Pancreas (tissue), 10 donors: ENCODE measurements around the gene ZNF555. TPM values are rescaled to one million over a fixed set of nuclear protein-coding genes. Genes with fewer than 3 reads are reported as not detected.
A peak's percentile ranks its signal among the peaks of the same experiment; 100 is the strongest.

Experiments used
- ATAC-seq, 4 donors: fragments of 200-7000 bp; cut with Tn5 transposase; one replicate each; pipeline versions ENCODE4 v1.8.0 to v1.9.1; 2020; ENCODE audit warnings: mild to moderate bottlenecking in 4 of 4, moderate library complexity in 4 of 4
- DNase-seq, 6 donors: peaks; one replicate each; pipeline ENCODE4 v3.0.0-alpha.2; 2020
- FAIRE-seq: peaks from 2 replicates; lab custom pipeline; 2012; peaks lifted over from hg19 to GRCh38; lab: Jason Lieb, UNC
- H3K27ac ChIP-seq, 4 donors: fragments of 200-600 bp; sonication (generic); 1 replicate in 3 of 4; 2 replicates in 1 of 4; pipeline versions ENCODE4 v1.5.0 to v1.8.0; 2020
- H3K27me3 ChIP-seq, 4 donors: fragments of 200-600 bp; one replicate each; pipeline ENCODE4 v1.8.0; 2021
- H3K36me3 ChIP-seq, 3 donors: fragments of 200-600 bp; sonication (generic) in 1 of 3; one replicate each; pipeline versions ENCODE4 v1.5.0 to v1.8.0; 2020 to 2021
- H3K4me1 ChIP-seq, 3 donors: fragments of 200-600 bp; one replicate each; pipeline ENCODE4 v1.8.0; 2021
- H3K4me3 ChIP-seq, 4 donors: fragments of 200-600 bp; sonication (generic) in 2 of 4; one replicate each; pipeline versions ENCODE4 v1.5.0 to v1.8.0; 2020 to 2021
- H3K9me3 ChIP-seq, 4 donors: fragments of 200-600 bp; one replicate each; pipeline ENCODE4 v1.8.0; 2021
- CTCF ChIP-seq, 4 donors: fragments of 200-600 bp; sonication (generic) in 3 of 4; IDR thresholded peaks; one replicate each; pipeline versions ENCODE4 v1.5.0 to v1.8.0; 2021; ENCODE audit warnings: antibody characterized with exemption in 4 of 4
- WGBS, 2 donors: extraction: QIAGEN DNeasy Blood & Tissue Kit; methylation state at CpG; one replicate each; pipeline ENCODE4 v1.1.7; 2013; 5-methylcytosine and 5-hydroxymethylcytosine counted together
- intact Hi-C, 3 donors: fragments of 100-400 bp; cut with DNase I; formaldehyde crosslinking; loops; one replicate each; pipeline versions ENCODE4 v1.11.1 to v1.14.2; 2022
- polyA plus RNA-seq, 2 donors: library from polyadenylated mRNA; stranded (reverse); fragments of 200-250 nt; gene quantifications; one replicate each; pipeline ENCODE4 v1.2.3, GENCODE V29; 2013
- total RNA-seq, 6 donors: library from RNA; stranded (reverse); fragmentation: NEBNext Ultra II Directional in 4 of 6; extraction: Animal tissue kit (Norgen Biotek cat#: 25700) in 4 of 6; gene quantifications; one replicate each; pipeline versions ENCODE4 v1.2.1 to v1.2.4, GENCODE V29; 2021 to 2023
- donor health status: healthy with polysubstance abuse.
- donor health status: DM: no; HTN: no; CAD: no; lungs with moderate emphysema.
- donor health status: DM: no; HTN: no; CAD: no.
- donor health status: control.
- donor health status: control.
- donor health status: Bipolar disorder and iron deficiency.
- donor health status: DM: yes; HTN: yes; CAD: no.
- donor health status: DM: no; HTN: no; CAD: no.
- donor health status: DM: no; HTN: no; CAD: no.
- donor health status: DM: yes; HTN: yes; CAD: no.

Gene ZNF555
- total and polyA plus RNA-seq, 8 donors = 0.68 to 6.0 (median 3.3) TPM

GRCh38 chr19:2819540-2820111 lies 21.6 kb upstream of the ZNF555 start, which contains the start of gene ZNF554:
TSS of gene ZNF554 (plus strand) at chr19:2819868. CDS start at chr19:2820072, 204 bp downstream.
- Histone ChIP-seq H3K27ac (peak within 1 kb of the TSS in 2 of 4 donors; percentile 28 to 42), H3K36me3 (no peaks in the 10 kb centered on the region), H3K4me3 (peak within 1 kb of the TSS; percentile 74 to 93 (median 86)), H3K27me3 (no peaks in the 10 kb centered on the region), H3K4me1 (peaks cover 0 to 6% (median 0%) of the 10 kb centered on the region in 3 donors), H3K9me3 (no peaks in the 10 kb centered on the region)
- WGBS, 2 donors = 0% methylated on average over 53 to 64 of the region's 64 CpGs
- ATAC-seq (peak; percentile 97 to 99 (median 99)), DNase-seq (peak; percentile 95 to 100 (median 98)), FAIRE-seq (no peak)
- intact Hi-C loops = no loop called here
- TF ChIP-seq CTCF (IDR thresholded peaks at IDR 0.05) = peak; percentile 86 to 96 (median 92)

- H3K36me3 ChIP-seq = no peaks in the 10 kb centered on the region
- peaks cover 0 to 6% (median 0%) of the 10 kb centered on the region in 3 donors for H3K4me1 ChIP-seq
- no peaks in the 10 kb centered on the region for H3K9me3 ChIP-seq
- peak in 2 of 4 donors; percentile 9 to 18 for ATAC-seq
- intact Hi-C loops = no loop called here
- H3K27ac ChIP-seq = peak overlapping the region in 1 of 4 donors; percentile 42
- H3K4me3 ChIP-seq = peak overlapping the region; percentile 74 to 93 (median 86)
- 0 to 1% methylated on average over 30 to 36 of the region's 36 CpGs for WGBS, 2 donors
- H3K27me3 ChIP-seq = no peaks in the 10 kb centered on the region
- no peak for FAIRE-seq
- DNase-seq = peak in 3 of 6 donors; percentile 45 to 80 (median 64)
- no peak for TF ChIP-seq CTCF (IDR thresholded peaks at IDR 0.05)
Observed at GRCh38 chr19:2820112-2820702, 21.1 kb upstream of the ZNF555 start.

GRCh38 chr19:2822846-2823245 lies 18.4 kb upstream of the ZNF555 start:
- H3K4me1 ChIP-seq = peaks cover 0 to 6% (median 0%) of the 10 kb centered on the region in 3 donors
- intact Hi-C loops = no loop called here
- ATAC-seq (no peak), DNase-seq (no peak), FAIRE-seq (no peak)
- no peak for TF ChIP-seq CTCF (IDR thresholded peaks at IDR 0.05)
- 94 to 96% methylated on average over 5 of the region's 5 CpGs for WGBS, 2 donors
- H3K9me3 ChIP-seq = no peaks in the 10 kb centered on the region
- no peaks in the 10 kb centered on the region for H3K36me3 ChIP-seq
- H3K4me3 ChIP-seq = no peak overlapping the region
- no peak overlapping the region for H3K27ac ChIP-seq
- no peaks in the 10 kb centered on the region for H3K27me3 ChIP-seq

- FAIRE-seq = no peak
- WGBS, 2 donors = 80 to 88% methylated on average over 9 of the region's 9 CpGs
Observed at GRCh38 chr19:2823646-2824045, 17.6 kb upstream of the ZNF555 start.

More at GRCh38 chr19:2823646-2824045, 17.6 kb upstream of the ZNF555 start:
- H3K4me1 ChIP-seq = peaks cover 0 to 6% (median 0%) of the 10 kb centered on the region in 3 donors
- H3K4me3 ChIP-seq = no peak overlapping the region
- TF ChIP-seq CTCF (IDR thresholded peaks at IDR 0.05) = no peak
- no peak overlapping the region for H3K27ac ChIP-seq
- no peaks in the 10 kb centered on the region for H3K9me3 ChIP-seq
- H3K36me3 ChIP-seq = no peaks in the 10 kb centered on the region
- no peak for DNase-seq
- H3K27me3 ChIP-seq = no peaks in the 10 kb centered on the region
- intact Hi-C loops = no loop called here
- ATAC-seq = no peak
